DMS 273 (cell line): ENCODE measurements around the gene APOBEC4.

Experiments
- DNase-seq: peaks from one replicate; lab custom pipeline; 2025; ENCODE audit not compliant: unreplicated experiment; lab: John Stamatoyannopoulos, UW

APOBEC4 gene

DNA sequence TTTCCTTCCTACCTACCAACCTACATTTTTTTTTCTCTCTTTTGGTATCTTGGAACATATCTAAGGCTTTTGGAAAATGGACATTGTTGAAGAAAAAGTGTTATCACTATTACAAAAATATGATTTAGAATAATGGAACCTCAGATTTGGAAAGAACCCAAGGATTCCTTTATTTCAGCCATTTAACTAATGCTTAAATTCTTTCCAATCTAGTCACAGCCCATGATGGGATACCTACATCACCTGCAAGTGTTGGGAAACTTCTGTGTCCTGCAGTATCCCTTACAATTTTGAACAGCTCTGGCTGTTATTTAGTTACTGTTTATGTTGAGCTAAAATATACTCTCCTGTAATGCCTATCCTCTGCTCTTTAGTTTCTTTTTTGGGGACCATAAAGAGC lies 22.3 kb upstream of the APOBEC4 start:
- DNase-seq = no peak

- DNase-seq = no peak
These were observed 21.8 kb upstream of the APOBEC4 start for GRCh38 chr1:183674886-183675285.

DNA sequence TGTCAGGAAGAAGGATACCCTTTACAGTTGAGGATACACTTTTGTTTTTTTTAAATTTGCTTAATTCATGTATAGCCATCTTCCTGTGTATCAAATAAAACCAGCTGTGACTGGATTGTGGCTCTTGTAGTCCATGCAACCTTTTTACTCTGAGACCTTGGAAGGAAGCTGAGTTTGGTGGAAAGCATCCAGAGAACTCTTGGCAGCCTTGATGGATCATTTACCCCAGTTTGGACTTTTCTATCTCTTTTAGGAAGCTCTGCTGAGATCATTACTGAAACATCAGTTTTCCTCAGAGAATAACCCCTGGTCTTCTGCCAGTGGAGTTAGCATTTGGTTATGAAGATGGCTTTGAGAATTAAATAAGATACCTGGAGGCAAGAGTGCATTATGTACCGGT lies 21.2 kb upstream of the APOBEC4 start:
- no peak for DNase-seq

DNA sequence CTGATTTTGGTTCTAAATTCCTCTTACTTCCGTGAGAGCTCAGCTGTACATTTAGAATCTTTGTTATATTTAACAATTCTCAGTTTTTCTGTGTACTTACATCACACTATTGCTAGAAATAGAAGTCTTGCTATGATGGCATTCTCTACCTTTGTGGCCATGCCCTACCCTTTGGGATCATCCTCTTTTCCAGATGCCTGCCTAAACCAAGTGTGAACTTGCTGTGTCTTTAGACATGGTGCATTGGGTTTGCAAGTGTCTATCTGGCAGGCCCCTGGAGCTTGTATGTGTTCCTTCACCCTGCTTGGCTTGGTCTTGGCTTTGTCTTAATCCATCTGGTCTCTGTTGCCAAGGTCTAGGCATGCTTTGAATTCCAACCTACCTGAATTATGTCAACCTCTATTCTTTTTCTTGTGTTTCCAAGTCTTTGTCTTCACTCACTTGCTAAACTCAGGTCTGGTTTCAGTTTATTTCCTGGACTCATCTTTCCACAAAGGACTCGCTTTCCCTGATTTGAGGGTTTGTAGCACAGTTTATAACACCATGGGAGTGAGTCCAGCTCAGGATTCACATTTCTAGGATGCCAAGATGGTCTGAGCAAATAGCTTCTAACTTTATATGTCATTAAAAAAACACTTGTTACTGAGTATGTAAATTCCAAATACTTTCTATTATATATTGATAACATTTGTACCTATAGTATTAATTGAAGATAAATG lies 20.6 kb upstream of the APOBEC4 start:
- DNase-seq = no peak

DNA sequence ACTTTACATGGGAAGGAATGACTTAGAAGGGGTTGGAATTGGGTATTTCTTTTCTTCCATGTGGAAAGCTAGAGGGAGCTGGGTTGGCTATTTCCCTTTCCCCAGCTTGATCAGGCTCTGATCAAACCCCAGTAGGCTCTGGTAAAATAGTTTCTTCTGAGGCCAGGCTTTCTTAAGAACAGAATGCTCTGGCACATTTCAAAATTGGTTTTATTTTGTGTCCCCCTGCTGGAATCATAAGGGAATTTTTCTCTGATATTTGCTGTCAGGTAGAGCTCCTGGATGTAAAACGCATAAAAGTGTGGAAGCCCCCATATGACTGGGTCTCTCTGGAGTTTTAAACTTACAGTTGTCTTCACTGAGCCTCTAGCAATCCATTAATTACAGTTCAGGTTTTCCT lies 17.1 kb upstream of the APOBEC4 start:
- DNase-seq = no peak

- no peak for DNase-seq
These were observed 3.2 kb upstream of the APOBEC4 start for GRCh38 chr1:183656355-183656754.

DNA sequence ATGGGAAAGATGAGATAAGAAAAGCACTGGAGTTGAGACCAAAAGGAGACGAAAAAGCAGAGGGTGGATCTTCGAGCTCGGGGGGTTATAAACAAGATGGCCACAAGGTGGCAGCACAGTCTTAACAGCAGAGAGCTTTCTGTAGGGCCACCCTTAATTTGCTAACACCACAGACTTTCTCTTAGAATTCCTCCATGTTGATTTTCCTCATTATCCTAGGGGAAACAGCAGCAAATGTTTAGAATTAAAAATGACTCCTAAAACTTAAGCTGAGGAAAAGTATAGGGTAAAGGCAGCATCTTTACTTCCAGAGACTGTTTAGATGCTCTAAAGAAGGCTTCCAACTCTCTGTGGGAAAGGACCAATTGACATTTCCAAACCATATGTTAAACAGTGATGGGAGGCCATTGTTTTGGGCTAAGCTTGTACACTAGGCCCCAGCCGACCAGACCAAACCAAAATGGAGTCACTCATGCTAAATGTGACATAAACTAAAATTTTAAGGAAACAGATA lies 2.5 kb upstream of the APOBEC4 start:
- peak; percentile 93 for DNase-seq

- peak; percentile 9 for DNase-seq
These were observed 1.6 kb upstream of the APOBEC4 start for GRCh38 chr1:183654706-183655105.

- DNase-seq = peak; percentile 23
These were observed 848 bp upstream of the APOBEC4 start for GRCh38 chr1:183653876-183654451.

GRCh38 chr1:183653462-183653794 lies 312 bp upstream of the APOBEC4 start:
- DNase-seq = no peak

DNA sequence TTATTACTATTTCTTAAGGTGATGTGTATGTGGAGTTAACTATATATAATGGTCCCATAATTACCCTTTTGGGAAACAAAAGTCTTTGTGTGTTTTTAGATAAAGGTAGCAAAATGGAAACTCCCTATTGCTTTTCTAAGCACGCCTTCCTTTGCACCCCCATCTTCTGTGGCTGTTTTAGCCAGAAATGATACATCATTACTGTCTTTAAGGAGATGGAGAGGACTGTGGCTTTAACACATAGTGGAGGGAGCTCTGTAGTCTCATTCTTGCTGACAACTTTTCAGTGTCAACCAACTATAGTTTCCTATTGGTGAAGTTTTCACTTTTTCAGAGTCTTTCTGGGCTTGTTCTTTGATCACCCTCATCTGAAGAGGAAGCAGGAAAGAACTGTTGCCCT lies 1.0 kb downstream of the APOBEC4 start:
- peak; percentile 41 for DNase-seq

DNA sequence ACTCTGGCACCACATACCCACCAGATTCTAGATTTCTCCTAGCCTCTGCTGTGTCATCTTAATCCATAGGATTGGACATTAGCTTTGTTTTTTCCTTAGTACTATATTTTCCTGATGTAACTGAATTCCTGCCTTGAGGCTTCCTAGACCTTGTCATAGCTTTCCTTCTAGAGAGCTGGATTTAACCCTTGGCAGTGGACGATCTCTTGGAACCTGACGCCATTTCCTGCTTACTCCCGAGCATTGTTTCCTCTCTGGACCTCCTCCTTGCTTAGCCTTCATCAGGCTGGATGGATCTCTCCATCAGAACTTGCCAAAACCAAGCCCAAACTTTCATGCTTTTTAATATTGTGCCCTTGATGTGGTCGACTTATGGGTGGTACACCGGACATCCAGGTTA lies 1.5 kb downstream of the APOBEC4 start:
- DNase-seq = no peak

- DNase-seq = no peak
These were observed 5.1 kb downstream of the APOBEC4 start for GRCh38 chr1:183648042-183648441.

- DNase-seq = peak; percentile 47
These were observed 6.3 kb downstream of the APOBEC4 start for GRCh38 chr1:183646776-183647175.

- no peak for DNase-seq
These were observed 7.6 kb downstream of the APOBEC4 start for GRCh38 chr1:183645531-183645930.

DNA sequence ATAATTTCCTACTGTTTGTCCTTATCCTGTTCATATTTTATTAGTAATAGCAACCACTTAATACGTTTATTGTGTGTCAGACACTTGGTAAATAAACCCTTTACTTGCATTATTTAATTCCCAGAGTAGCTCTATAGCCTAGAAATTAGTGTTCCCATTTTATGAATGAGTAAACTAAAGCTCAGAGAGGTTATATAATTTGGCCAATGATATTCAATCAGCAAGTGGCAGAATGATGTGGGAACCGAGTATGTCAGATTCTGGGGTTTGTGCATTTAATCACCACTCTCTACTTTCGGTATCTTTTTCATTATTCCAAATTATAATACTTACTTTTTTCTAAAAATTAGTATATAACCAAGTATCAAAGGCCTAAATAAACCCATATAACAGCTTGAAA lies 10.9 kb downstream of the APOBEC4 start:
- DNase-seq = no peak

GRCh38 chr1:183640193-183640592 lies 12.9 kb downstream of the APOBEC4 start:
- DNase-seq = no peak

GRCh38 chr1:183638649-183639387 lies 14.3 kb downstream of the APOBEC4 start:
- no peak for DNase-seq

DNA sequence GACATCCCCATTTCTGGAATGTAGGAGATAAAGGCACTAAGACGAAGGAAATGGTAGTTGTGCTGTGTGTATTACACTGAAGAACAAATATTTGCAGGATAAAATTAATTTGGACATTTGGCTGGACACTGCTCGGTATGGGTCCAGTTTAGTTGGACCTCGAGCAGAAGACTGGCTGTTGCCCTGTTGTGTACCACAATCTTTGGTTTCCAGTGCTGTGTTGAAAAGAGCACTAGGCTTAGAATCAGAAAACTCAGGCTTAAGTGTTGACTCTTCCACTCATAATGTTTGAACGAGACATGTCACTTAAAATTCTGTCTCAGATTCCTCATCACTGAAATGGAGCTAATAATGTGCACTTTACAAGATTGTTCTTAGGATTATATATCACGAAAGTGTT lies 16.3 kb downstream of the APOBEC4 start:
- no peak for DNase-seq

DNA sequence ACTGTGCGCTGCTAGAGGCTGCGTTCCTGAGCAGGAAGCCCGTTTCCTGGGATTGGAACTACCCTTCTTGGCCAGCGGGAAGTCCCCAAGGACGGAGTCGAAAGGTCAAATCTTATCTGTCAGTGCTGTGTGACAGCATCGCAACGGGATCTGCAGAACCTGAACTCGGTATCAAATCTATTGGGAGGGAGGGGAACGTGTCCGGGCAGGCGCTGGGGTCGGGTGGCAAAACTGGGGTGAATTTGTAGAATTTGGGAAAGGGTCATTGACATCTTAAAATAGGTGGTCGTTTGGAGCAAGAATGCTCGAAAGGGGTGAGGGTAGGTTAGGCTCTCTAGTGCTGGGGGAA lies 16.8 kb downstream of the APOBEC4 start:
- DNase-seq = no peak

DNA sequence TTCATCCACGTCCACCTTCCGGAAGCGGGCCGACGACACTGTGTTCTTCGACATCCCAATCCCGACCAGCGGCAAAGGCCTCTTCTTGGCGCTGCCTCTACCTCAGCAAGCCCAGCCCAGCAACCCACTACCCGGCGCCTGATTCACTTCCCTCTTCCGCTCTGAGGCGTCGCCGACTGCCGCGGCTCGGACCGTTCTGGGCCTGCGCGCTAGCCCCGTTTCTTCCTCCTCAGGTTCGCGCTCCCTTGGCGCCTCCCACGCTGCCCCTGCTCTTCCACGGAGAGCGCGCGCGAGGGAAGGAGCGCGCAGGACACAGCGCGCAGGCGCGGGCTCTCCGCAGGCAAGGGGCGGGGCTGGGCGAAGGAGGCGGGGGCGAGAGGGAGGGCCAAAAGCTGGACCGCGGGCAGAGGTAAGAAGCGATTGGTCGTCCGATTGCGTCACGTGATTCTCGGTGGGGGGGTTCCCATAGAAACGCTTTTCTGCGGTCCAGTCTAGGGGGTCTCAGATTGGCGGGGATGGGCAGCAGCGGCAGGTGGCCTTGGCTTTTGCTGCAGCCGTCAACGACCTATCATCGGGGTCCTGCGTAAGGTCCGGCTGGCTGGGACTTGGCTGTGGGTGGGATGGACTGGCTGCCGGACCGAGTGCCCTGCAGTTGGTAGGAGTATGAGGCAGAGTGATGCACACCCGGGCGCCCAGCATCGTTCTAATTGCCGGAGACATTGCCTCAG lies 17.3 kb downstream of the APOBEC4 start, which contains the start of gene ARPC5:
Gene ARPC5 (minus strand): TSS at position 178 of the 728 bp plus-strand sequence. CDS start 124 bp downstream, at position 54.
- DNase-seq = peak; percentile 99
